ENCODE results near the gene ADGRE1.

ADGRE1 gene

GRCh38 chr19:6958791-6959190, 71.4 kb downstream of the ADGRE1 start:
- DNase-seq: no peak

DNA sequence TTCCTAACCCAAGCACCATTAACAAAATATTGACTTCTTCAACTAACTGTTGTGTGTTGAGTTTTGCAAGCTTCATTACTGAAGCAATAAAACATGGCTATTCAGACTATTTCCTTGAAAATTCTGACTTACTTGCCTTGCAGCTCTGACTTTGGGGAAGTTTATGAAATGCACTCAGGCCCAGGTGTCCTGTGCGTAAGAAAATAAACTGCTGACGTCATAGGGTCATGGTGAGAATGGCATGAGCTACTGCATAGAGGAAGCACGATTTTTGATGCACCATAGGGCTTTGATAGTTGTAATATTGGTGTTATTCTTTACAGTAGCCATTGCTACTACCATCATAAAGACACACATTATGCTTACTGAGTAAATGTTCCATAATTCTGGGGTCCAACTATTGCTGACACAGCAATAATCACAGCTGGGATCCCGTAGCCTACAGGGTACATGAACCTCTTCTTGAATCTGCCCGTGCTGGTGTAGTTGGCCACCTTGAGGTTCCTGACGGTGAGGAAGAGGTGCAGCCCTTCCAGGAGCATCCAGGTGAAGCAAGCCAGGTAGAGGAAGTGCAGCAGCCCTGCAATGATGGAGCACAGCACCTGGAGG, 76.0 kb downstream of the ADGRE1 start:
- DNase-seq: no peak

DNA sequence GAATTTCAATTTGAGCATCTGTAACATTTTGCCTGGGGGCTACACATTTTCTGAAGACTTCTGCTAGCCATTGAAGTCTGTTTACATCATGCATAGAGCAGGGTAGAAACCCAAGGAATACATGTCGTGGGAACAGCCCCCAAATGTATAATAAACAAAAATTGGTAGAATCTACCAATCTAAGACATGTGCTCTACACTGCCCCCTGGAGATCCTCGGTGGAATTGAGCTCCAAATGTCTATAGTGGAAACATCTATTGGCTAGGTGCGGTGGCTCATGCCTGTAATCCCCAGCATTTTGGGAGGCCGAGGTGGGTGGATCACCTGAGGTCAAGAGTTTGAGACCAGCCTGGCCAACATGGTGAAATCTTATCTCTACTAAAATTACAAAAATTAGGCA, 76.6 kb downstream of the ADGRE1 start:
- DNase-seq: peak; percentile 8

DNA sequence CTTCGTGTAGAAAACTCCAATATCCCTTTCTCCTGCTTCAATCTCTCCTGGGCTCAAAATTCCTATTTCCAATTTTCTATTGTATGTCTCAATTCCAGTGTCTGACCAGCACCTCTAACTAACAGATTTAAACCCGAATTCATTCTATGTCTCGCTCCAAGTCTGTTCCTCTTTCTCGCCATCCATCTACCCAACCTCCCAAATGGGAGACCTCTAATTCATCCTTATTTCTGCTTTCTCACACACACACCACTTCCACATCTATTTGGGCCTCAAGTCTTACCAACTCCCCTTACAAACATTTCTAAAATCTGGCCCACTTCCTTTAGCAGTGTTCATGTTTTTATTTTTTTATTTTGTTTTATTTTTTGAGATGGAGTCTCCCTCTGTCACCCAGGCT, 80.6 kb downstream of the ADGRE1 start:
- no peak for DNase-seq

DNA sequence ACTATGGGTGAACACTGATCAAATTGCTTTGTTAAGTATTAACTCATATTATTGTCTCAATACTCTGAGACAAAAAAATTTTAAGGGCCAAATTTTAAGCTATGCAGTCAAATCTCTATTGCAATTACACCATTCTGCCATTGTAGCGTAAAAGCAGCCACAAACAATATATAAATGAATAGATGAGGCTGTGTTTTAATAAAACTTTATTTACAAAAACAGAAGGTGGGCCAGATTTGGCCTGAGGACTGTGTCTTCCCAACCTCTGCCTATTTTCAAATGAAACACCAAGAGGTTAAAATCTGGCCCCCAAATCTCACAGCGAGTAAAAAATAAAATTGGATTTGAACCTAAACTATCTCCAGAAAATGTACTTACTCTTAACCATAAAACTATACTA, 82.1 kb downstream of the ADGRE1 start:
- DNase-seq: no peak

- no peak for DNase-seq
These were observed 82.6 kb downstream of the ADGRE1 start for GRCh38 chr19:6970021-6970420.

DNA sequence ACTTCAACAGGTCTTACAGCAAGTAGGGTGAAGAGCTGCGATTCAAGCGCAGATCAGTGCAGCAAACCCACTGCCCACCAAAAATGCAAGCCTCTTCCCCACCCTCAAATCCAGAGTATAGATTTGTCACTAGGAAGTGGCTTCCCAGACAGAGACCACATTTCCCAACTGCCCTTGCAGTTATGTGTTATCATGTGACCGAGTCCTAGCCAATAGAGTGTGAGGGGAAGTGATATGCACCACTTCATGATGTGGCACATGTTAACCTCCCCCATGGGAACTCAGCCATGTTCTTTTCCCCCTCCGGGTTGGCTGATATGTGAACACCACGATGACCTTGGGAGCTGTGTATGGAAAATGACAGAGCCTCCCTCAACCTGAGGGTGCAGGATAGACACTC, 83.1 kb downstream of the ADGRE1 start:
- DNase-seq: peak; percentile 4

- no peak for DNase-seq
These were observed 84.0 kb downstream of the ADGRE1 start for GRCh38 chr19:6971366-6971765.

DNA sequence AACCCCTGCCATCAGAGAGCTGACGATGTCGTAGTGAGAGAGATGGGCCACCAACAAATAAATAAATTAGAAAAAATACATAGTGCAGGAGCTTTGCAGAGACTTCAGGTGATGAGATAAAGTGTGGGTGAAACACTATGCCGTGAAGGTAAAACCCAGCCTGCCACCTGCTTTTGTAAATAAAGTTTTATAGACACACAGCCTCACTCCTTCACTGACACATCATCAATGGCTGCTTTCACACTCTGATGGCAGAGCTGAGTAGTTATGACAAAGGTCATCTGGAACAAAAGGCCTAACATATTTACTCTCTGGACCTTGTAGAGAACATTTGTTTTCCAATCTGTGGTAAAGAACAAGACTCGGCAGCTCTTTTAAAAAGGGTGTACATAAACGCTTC, 88.8 kb downstream of the ADGRE1 start:
- DNase-seq: no peak

GRCh38 chr19:6979399-6979798, 92.0 kb downstream of the ADGRE1 start:
- DNase-seq: peak; percentile 40

- no peak for DNase-seq
These were observed 96.1 kb downstream of the ADGRE1 start for GRCh38 chr19:6983448-6983847.

- no peak for DNase-seq
These were observed 100.5 kb downstream of the ADGRE1 start for GRCh38 chr19:6987850-6988249.

GRCh38 chr19:6988257-6988656, 100.9 kb downstream of the ADGRE1 start:
- no peak for DNase-seq
